HG03060 (cell line): Measurements from ENCODE around the gene NTSR2.

Source experiments
- ATAC-seq: cut with Tn5 transposase; IDR thresholded peaks from one replicate; pipeline ENCODE4 v1.9.1; 2021; ENCODE audit warnings: low read depth, moderate number of reproducible peaks; ENCODE audit not compliant: unreplicated experiment

Gene NTSR2

GRCh38 chr2:11659115-11659475 lies 10.9 kb downstream of the NTSR2 start:
- ATAC-seq: no peak

- no peak for ATAC-seq
These were observed 11.5 kb downstream of the NTSR2 start for GRCh38 chr2:11658208-11659114.

GRCh38 chr2:11657646-11658045 lies 12.3 kb downstream of the NTSR2 start:
- no peak for ATAC-seq

GRCh38 chr2:11657195-11657594 lies 12.8 kb downstream of the NTSR2 start:
- ATAC-seq: no peak

- no peak for ATAC-seq
These were observed 13.3 kb downstream of the NTSR2 start for GRCh38 chr2:11656671-11657101.

DNA sequence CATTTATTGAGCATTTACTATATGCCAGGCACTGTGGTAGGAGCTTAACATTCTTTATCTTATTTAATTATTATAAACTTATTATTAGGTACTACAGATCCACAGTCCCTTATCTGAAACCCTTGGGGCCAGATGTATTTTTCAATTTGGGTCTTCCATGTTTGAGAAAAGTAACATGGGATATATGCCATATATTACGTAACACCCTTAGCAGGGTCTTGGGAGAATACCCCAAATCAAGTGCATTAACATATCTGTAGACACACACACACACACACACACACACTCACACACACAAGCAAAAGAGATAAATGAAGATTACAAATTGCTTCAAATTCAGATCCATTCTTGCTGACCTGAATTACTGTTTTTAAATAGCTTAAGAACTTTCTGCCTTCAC lies 13.7 kb downstream of the NTSR2 start:
- ATAC-seq: no peak

- no peak for ATAC-seq
These were observed 14.5 kb downstream of the NTSR2 start for GRCh38 chr2:11655495-11655894.

DNA sequence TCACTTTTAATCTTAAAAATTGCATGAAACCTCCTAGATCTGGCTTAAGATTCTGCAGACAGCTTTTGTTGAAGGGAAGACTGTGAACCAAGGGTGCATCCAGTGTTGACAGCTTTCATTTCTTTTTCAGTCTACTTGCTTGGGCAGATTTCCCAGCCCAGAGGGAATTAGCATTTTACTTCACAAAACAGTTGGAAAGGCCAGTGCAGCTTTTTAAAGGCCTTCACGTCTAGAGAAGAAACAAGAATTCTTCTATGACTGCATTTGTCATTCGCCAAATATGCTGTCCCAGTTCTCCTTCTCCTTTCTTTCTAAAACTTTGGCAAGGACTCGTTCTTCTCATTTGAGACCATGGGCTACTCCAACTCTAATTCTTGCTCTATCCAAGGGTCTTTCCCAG lies 17.4 kb downstream of the NTSR2 start:
- ATAC-seq: no peak

DNA sequence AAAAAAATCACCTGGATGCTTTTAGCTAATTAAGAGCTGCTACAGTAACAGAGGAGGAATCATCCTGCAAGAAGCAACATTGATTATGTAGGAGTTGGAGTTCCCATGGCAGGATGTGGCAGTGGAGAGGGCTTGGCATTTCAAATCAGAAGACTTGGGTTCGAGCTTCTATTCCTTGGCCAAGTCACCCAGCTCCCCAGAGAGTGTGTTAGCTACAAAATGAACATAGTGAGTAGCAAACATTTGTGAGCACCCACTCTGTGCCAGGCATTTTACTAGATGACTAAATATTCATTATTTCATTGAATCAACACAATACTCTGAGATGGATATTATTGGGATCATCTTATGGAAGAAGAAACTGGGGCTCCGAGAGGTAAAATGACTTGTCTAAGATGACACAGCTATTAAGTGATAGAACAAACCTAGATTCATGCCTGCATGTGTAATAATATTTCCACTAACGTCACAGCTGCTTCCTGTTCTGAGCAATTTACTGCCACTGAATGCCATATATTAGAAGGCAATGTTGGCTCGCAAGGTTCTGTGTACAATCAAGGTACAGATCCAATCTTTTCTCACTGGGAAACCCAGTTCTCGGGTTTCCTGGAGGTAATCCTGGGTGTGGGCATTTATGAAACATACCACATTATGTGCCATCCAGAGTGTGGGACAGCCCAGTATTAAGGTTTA lies 18.0 kb downstream of the NTSR2 start:
- no peak for ATAC-seq

DNA sequence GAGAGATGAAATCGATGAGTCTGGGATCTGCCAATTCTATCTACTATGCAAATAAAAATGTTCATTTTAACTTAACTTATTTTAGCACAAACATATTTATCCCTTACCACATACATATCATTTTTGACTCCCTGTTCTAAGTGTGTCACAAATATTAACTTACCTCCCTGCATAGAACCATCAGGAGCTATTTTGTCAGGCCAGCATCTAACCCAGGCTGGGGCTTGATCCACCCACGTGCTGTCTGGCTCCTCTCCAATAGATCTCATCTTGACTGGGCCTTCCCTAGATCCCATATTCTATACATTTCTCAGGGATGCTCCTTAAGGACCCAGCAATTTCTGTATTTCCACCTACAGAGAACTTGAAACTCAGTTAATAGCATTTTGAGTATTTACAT lies 20.9 kb downstream of the NTSR2 start:
- ATAC-seq: no peak

GRCh38 chr2:11647834-11648600 lies 22.0 kb downstream of the NTSR2 start:
- ATAC-seq: no peak

DNA sequence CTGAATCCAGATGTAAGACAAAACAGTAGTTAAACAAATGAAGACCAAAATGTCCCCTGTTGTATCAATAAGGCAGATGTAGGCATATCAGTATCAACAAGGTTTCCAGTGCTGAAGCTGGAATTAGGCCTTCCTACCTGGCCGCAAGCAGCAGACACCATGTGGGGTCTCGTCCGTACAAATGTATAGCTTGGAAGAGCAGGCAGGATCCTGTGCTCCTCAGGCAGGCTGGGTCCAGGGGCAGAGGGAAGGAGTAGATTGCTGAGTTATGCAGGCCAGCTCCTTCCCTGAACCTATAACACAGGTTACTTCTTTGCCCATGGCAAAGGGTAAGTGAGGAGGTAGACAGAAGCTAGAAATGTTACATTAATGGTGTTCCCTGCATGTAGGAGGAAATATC lies 23.5 kb downstream of the NTSR2 start:
- no peak for ATAC-seq

- ATAC-seq: no peak
These were observed 25.7 kb downstream of the NTSR2 start for GRCh38 chr2:11644293-11644692.

- ATAC-seq: no peak
These were observed 27.0 kb downstream of the NTSR2 start for GRCh38 chr2:11642972-11643371.

DNA sequence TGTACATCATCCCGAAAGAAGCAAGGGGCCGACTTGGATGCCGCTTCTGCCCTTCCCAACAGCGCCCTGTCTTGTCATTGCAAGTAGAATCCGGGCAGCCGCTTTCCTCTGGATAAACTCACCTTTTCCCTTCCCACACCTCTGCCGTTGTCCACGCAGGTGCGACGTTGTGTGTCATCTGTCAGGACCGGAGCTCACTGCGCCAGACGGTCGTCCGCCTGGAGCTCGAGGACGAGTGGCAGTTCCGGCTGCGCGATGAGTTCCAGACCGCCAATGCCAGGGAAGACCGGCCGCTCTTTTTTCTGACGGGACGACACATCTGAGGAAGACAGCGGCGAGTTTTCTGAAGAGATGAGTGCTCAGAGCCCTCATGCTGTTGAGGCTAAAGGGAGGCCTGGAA lies 29.9 kb downstream of the NTSR2 start:
- ATAC-seq: no peak

GRCh38 chr2:11639503-11639902 lies 30.5 kb downstream of the NTSR2 start:
- no peak for ATAC-seq

- no peak for ATAC-seq
These were observed 32.4 kb downstream of the NTSR2 start for GRCh38 chr2:11637546-11637945.

DNA sequence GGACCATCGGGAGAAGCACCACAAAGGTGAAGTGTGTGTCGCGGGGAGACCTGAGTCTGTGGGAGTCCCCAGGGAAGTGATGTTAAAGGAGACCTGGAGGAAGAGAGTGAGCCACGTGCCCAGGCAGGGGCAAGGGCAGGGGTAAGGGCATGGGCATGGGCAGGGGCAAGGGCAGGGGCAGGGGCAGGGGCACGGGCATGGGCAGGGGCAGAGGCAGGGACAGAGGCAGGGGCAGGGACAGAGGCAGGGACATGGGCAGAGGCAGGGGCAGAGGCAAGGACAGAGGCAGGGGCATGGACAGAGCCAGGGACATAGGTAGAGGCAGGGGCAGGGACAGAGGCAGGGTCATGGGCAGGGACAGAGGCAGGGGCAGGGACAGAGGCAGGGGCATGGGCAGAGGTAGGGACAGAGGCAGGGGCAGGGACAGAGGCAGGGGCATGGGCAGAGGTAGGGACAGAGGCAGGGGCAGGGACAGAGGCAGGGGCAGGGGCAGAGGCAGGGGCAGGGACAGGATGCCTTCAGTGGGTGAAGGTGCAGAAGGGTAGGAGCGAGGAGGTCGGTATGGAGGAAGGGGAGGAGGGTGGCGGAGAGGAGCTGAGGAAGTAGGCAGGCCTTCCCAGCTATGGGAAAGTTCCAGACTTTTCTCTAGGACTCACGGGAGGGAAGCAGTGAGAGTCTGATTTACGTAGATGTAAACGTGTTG lies 33.3 kb downstream of the NTSR2 start:
- ATAC-seq: no peak

GRCh38 chr2:11635141-11635540 lies 34.9 kb downstream of the NTSR2 start:
- no peak for ATAC-seq

- ATAC-seq: no peak
These were observed 35.4 kb downstream of the NTSR2 start for GRCh38 chr2:11634584-11634983.
